ENCODE measurements around the gene PIK3CD. TPM values are rescaled to one million over a fixed set of nuclear protein-coding genes. Genes with fewer than 3 reads are reported as not detected.
A peak's percentile ranks its signal among the peaks of the same experiment; 100 is the strongest.

Gene PIK3CD
- total and polyA plus RNA-seq, 2 of the 4 experiments (the other 2 are of a cell fraction): 5.0 to 12.1 TPM

DNA sequence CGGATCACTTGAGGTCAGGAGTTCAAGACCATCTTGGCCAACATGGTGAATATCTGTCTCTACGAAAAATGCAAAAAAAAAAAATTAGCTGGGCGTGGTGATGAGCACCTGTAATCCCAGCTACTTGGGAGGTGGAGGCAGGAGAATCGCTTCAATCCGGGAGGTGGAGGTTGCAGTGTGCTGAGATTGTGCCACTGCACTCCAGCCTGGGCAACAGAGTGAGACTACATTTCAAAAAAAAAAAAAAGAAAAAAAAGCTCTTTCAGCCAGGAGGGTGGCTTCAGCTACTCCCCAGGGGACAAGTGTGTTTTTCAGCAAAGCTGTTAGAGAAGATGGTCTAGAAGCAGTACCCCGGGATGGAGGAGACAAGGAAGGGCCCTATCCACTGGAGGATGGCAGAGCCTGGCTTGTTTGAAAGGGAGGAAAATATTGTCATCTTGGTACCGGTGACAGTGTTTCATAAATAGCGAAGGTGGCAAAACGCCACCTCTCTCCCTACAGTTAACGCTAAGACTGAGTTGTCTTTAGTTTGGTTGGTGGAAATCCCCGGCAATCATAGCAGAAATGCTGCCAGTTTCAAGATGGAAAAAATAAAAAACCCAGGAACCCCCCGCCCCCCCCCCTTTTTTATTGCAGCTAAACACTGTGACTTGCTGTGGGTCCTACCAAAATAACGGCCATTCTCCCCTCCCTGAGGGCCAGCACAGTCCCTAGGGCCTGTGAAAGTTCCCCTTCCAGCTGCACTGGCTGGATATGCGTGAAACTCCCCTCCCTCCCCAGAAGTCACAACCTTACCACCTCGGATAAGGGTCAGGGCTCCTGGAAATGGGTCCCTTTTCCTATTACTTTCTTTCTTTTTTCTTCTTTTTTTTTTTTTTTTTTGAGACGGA, 3.5 kb downstream of the PIK3CD start:
- H3K9me1 ChIP-seq (ENCODE audit: insufficient read depth, low read length): 0 out of 2 replicates have a peak, but pooled peaks cover 2% of the 10 kb centered on the region
- H3K9ac ChIP-seq (ENCODE audit: low read depth, low read length): no peak overlapping the region
- no peak overlapping the region for H2BK15ac ChIP-seq (ENCODE audit: low read depth, low read length)
- no peak overlapping the region for H3K23ac ChIP-seq (ENCODE audit: low read depth, low read length)
- no peak overlapping the region for H3K56ac ChIP-seq (ENCODE audit: extremely low read depth, insufficient read depth, low read length)
- H4K91ac ChIP-seq (ENCODE audit: insufficient read depth, low read depth, low read length): no peak overlapping the region
- H3K18ac ChIP-seq (ENCODE audit: low read depth, low read length): no peak overlapping the region
- peak overlapping the region; percentile 49 for H2AFZ ChIP-seq (replicated peaks; ENCODE audit: low read length, poor library complexity)
- H3K36me3 ChIP-seq (ENCODE audit: control insufficient read depth, insufficient read depth, low read length): no peaks in the 10 kb centered on the region
- no peaks in the 10 kb centered on the region for H3K9me3 ChIP-seq (ENCODE audit: control insufficient read depth, insufficient read depth, low read length)
- no peak overlapping the region for H3K4me3 ChIP-seq (ENCODE audit: insufficient read depth, low read depth, low read length)
- ChIA-PET CTCF (interaction anchor here (0.6 to 1.1 kb wide), 2 partner anchors 31 to 550 kb away, joined by 3 to 4 read pairs; no protein-coding TSS in a partner anchor), POLR2A (ENCODE audit: unreplicated experiment) (interaction anchor here (0.6 kb wide), 1 partner anchor 33 kb away, joined by 4 read pairs; no protein-coding TSS in a partner anchor)
- peaks cover 6% of the 10 kb centered on the region; the same call in 1 of the 2 replicates for H3K4me1 ChIP-seq (ENCODE audit: control insufficient read depth, insufficient read depth, low read length)
- no peaks in the 10 kb centered on the region for H3K79me1 ChIP-seq (ENCODE audit: low read depth in 1 of 2, low read length in 2 of 2)
- H3K14ac ChIP-seq (replicated peaks; ENCODE audit: low read depth, low read length): no peak overlapping the region
- dilution Hi-C loops (cut with HindIII; ENCODE audit: low sequenced_read_pairs, unreplicated experiment) (no loop called here), intact Hi-C loops (cut with micrococcal nuclease) (no loop called here), in situ Hi-C loops (cut with MboI; ENCODE audit: low sequenced_read_pairs) (no loop called here)
- no peak overlapping the region for H4K5ac ChIP-seq (ENCODE audit: low read depth, low read length)
- H3K27me3 ChIP-seq (ENCODE audit: control insufficient read depth, insufficient read depth, low read length): peaks cover 27% of the 10 kb centered on the region; the same call in 1 of the 2 replicates
- ATAC-seq (ENCODE audit: low read depth): no peak
- no peak overlapping the region for H3K27ac ChIP-seq (ENCODE audit: insufficient read depth, low read length)
- DNase-seq: no peak
- peak overlapping the region; percentile 55 for H2AK9ac ChIP-seq (replicated peaks; ENCODE audit: low read depth, low read length, poor library complexity)
- no peak overlapping the region for H2BK120ac ChIP-seq (ENCODE audit: low read depth, low read length)
- no peak overlapping the region for H2AK5ac ChIP-seq (ENCODE audit: low read depth, low read length)
- no peak for TF ChIP-seq NFE2L2 (IDR thresholded peaks at IDR 0.05; ENCODE audit: low read depth, low read length)
- no peak for TF ChIP-seq CHD1 (IDR thresholded peaks at IDR 0.05; ENCODE audit: low read depth, low read length)
- TF ChIP-seq BHLHE40 (IDR thresholded peaks at IDR 0.05; ENCODE audit: low read depth, low read length): no peak
- TF ChIP-seq, protein P1, sequence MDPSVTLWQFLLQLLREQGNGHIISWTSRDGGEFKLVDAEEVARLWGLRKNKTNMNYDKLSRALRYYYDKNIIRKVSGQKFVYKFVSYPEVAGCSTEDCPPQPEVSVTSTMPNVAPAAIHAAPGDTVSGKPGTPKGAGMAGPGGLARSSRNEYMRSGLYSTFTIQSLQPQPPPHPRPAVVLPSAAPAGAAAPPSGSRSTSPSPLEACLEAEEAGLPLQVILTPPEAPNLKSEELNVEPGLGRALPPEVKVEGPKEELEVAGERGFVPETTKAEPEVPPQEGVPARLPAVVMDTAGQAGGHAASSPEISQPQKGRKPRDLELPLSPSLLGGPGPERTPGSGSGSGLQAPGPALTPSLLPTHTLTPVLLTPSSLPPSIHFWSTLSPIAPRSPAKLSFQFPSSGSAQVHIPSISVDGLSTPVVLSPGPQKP (IDR thresholded peaks at IDR 0.05; ENCODE audit: borderline replicate concordance, low read depth, low read length): no peak
- TF ChIP-seq, protein P2, sequence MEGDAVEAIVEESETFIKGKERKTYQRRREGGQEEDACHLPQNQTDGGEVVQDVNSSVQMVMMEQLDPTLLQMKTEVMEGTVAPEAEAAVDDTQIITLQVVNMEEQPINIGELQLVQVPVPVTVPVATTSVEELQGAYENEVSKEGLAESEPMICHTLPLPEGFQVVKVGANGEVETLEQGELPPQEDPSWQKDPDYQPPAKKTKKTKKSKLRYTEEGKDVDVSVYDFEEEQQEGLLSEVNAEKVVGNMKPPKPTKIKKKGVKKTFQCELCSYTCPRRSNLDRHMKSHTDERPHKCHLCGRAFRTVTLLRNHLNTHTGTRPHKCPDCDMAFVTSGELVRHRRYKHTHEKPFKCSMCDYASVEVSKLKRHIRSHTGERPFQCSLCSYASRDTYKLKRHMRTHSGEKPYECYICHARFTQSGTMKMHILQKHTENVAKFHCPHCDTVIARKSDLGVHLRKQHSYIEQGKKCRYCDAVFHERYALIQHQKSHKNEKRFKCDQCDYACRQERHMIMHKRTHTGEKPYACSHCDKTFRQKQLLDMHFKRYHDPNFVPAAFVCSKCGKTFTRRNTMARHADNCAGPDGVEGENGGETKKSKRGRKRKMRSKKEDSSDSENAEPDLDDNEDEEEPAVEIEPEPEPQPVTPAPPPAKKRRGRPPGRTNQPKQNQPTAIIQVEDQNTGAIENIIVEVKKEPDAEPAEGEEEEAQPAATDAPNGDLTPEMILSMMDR (conservative IDR thresholded peaks at IDR 0.05; ENCODE audit: low read depth, low read length): no peak
- TF ChIP-seq, protein P3, sequence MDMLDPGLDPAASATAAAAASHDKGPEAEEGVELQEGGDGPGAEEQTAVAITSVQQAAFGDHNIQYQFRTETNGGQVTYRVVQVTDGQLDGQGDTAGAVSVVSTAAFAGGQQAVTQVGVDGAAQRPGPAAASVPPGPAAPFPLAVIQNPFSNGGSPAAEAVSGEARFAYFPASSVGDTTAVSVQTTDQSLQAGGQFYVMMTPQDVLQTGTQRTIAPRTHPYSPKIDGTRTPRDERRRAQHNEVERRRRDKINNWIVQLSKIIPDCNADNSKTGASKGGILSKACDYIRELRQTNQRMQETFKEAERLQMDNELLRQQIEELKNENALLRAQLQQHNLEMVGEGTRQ (IDR thresholded peaks at IDR 0.05; ENCODE audit: low read depth, low read length): no peak
- TF ChIP-seq CEBPB (IDR thresholded peaks at IDR 0.05; ENCODE audit: low read depth, low read length): no peak
- no peak for TF ChIP-seq POLR2A (IDR thresholded peaks at IDR 0.05; ENCODE audit: low read depth, low read length)
- no peak for TF ChIP-seq RFX5 (IDR thresholded peaks at IDR 0.05; ENCODE audit: low read depth, low read length)
- no peak for TF ChIP-seq FOS (IDR thresholded peaks at IDR 0.05; ENCODE audit: low read depth, low read length)
- no peak for TF ChIP-seq MAFK (IDR thresholded peaks at IDR 0.05; ENCODE audit: low read depth, low read length)
- no peak for TF ChIP-seq RAD21 (IDR thresholded peaks at IDR 0.05; ENCODE audit: low read length)
- no TSS peak for BruUV-seq (replicated peaks)
- no peak overlapping the region for H3K4me2 ChIP-seq (ENCODE audit: low read depth, low read length)
- no peak overlapping the region for H2BK5ac ChIP-seq (ENCODE audit: low read depth, low read length, poor library complexity, severe bottlenecking)
- 69% methylated on average over 2 of the region's 16 CpGs; no CpG with 5 or more reads in 1 of the 2 experiments for WGBS, 2 experiments (ENCODE audit: extremely low coverage in 2 of 2, insufficient read length in 1 of 2)
- no peak overlapping the region for H2BK20ac ChIP-seq (ENCODE audit: low read depth, low read length)
- H4K20me1 ChIP-seq (ENCODE audit: insufficient read depth, low read length): no peaks in the 10 kb centered on the region
- H4K8ac ChIP-seq (ENCODE audit: low read depth in 2 of 2, low read length in 2 of 2): no peak overlapping the region
- H3K4ac ChIP-seq (ENCODE audit: low read depth, low read length): no peak overlapping the region

All from IMR-90 (cell line).